Measurements from ENCODE around the gene BACE1. TPM values are rescaled to one million over a fixed set of nuclear protein-coding genes. Genes with fewer than 3 reads are reported as not detected.

The BACE1 gene
- total and polyA plus RNA-seq, 2 experiments from 2014 or later: 2.4 to 7.2 TPM

DNA sequence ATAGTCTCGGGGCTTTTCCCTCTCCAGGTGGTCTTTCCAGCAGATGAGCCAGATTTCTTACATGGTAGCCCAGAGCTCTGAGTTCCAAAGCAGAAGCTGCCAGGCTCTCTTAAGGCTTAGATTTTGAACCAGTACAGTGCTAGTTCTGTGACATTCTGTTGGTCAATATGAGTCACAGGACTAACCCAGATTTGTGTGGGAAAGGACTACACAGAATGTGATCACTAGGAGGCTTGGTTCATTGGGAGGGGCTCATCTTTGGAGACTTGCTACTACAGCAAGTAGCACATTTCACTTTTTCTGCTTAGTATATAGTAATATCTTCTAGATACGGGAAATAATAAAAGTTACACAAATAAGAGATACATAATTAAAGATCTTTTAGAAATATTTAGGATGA lies 59.5 kb downstream of the BACE1 start:
- no peak for TF ChIP-seq JUNB (IDR thresholded peaks at IDR 0.05; ENCODE audit: unreplicated experiment)
- TF ChIP-seq, protein P1, sequence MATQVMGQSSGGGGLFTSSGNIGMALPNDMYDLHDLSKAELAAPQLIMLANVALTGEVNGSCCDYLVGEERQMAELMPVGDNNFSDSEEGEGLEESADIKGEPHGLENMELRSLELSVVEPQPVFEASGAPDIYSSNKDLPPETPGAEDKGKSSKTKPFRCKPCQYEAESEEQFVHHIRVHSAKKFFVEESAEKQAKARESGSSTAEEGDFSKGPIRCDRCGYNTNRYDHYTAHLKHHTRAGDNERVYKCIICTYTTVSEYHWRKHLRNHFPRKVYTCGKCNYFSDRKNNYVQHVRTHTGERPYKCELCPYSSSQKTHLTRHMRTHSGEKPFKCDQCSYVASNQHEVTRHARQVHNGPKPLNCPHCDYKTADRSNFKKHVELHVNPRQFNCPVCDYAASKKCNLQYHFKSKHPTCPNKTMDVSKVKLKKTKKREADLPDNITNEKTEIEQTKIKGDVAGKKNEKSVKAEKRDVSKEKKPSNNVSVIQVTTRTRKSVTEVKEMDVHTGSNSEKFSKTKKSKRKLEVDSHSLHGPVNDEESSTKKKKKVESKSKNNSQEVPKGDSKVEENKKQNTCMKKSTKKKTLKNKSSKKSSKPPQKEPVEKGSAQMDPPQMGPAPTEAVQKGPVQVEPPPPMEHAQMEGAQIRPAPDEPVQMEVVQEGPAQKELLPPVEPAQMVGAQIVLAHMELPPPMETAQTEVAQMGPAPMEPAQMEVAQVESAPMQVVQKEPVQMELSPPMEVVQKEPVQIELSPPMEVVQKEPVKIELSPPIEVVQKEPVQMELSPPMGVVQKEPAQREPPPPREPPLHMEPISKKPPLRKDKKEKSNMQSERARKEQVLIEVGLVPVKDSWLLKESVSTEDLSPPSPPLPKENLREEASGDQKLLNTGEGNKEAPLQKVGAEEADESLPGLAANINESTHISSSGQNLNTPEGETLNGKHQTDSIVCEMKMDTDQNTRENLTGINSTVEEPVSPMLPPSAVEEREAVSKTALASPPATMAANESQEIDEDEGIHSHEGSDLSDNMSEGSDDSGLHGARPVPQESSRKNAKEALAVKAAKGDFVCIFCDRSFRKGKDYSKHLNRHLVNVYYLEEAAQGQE (IDR thresholded peaks at IDR 0.05; ENCODE audit: unreplicated experiment): no peak
- TF ChIP-seq NANOG (IDR thresholded peaks at IDR 0.05; ENCODE audit: borderline replicate concordance): no peak
- no peak for TF ChIP-seq ZNF331 (CRISPR knock-in tag; IDR thresholded peaks at IDR 0.05; ENCODE audit: low read depth)
- no peak for TF ChIP-seq CREB1 (CRISPR knock-in tag; IDR thresholded peaks at IDR 0.05; ENCODE audit: low read depth)
- no peak for ATAC-seq
- Mint-ChIP-seq H3K4me3 (no peak overlapping the region), H3K27me3 (ENCODE audit: insufficient read depth, low read depth, poor library complexity) (no peaks in the 10 kb centered on the region), H3K9me3 (no peaks in the 10 kb centered on the region; the same call in 2 of the 3 replicates), H3K36me3 (ENCODE audit: low read depth) (peaks cover 8% of the 10 kb centered on the region; the same call in 2 of the 3 replicates), H3K27ac (no peak overlapping the region), H3K4me1 (no peaks in the 10 kb centered on the region)
- Histone ChIP-seq H4K20me1 (replicated peaks; ENCODE audit: insufficient read depth) (0 out of 2 replicates have a peak, but pooled peaks cover 5% of the 10 kb centered on the region), H3F3A (replicated peaks; ENCODE audit: low read depth) (no peaks in the 10 kb centered on the region), H3K27me3 (ENCODE audit: insufficient read depth) (no peaks in the 10 kb centered on the region), H3K9me2 (ENCODE audit: insufficient read depth) (no peaks in the 10 kb centered on the region), H3K4me1 (ENCODE audit: insufficient read depth) (no peaks in the 10 kb centered on the region), H2AFZ (no peak overlapping the region), H3K79me2 (replicated peaks; ENCODE audit: insufficient read depth) (no peaks in the 10 kb centered on the region), H3K4me3 (no peak overlapping the region), H3K4me2 (no peak overlapping the region), H3K27ac (ENCODE audit: low read depth) (no peak overlapping the region), H3K36me3 (ENCODE audit: insufficient read depth) (peaks cover 8% of the 10 kb centered on the region; the same call in 1 of the 2 replicates)
- no peak for DNase-seq (ENCODE audit: low spot score)

DNA sequence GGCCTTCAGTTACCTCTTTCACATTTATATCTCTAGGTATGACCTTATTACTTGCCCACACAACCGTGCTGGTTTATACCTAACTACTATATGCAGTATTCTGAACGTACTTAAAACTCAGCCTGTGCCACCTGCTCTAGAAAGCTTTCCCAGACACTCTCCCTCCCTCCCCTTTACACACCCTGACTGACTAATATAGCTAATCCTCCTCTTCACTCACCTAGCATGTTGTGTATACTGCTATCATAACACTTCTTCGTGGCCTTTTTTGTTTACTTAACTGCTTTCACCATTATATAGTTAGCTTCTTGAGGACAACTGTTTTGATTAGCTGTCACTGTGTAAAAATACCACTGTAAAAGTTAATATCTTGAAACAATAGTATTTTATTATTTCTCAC lies 60.1 kb downstream of the BACE1 start:
- H3K9me2 ChIP-seq (ENCODE audit: insufficient read depth): no peaks in the 10 kb centered on the region
- H3K27me3 ChIP-seq (ENCODE audit: insufficient read depth): no peaks in the 10 kb centered on the region
- H3K27ac Mint-ChIP-seq: no peak overlapping the region
- peaks cover 10% of the 10 kb centered on the region; the same call in 2 of the 3 replicates for H3K36me3 Mint-ChIP-seq (ENCODE audit: low read depth)
- H4K20me1 ChIP-seq (replicated peaks; ENCODE audit: insufficient read depth): 0 out of 2 replicates have a peak, but pooled peaks cover 2% of the 10 kb centered on the region
- H3K4me3 Mint-ChIP-seq: no peak overlapping the region
- no peaks in the 10 kb centered on the region for H3K4me1 Mint-ChIP-seq
- no peaks in the 10 kb centered on the region for H3K79me2 ChIP-seq (replicated peaks; ENCODE audit: insufficient read depth)
- no peak overlapping the region for H3K4me3 ChIP-seq
- H3K4me2 ChIP-seq: no peak overlapping the region
- no peaks in the 10 kb centered on the region for H3K4me1 ChIP-seq (ENCODE audit: insufficient read depth)
- DNase-seq (ENCODE audit: low spot score) (no peak), ATAC-seq (no peak)
- H2AFZ ChIP-seq: no peak overlapping the region
- H3K27me3 Mint-ChIP-seq (ENCODE audit: insufficient read depth, low read depth, poor library complexity): no peaks in the 10 kb centered on the region
- no peaks in the 10 kb centered on the region for H3F3A ChIP-seq (replicated peaks; ENCODE audit: low read depth)
- H3K36me3 ChIP-seq (ENCODE audit: insufficient read depth): peaks cover 8% of the 10 kb centered on the region; the same call in 1 of the 2 replicates
- H3K27ac ChIP-seq (ENCODE audit: low read depth): no peak overlapping the region
- no peaks in the 10 kb centered on the region; the same call in 2 of the 3 replicates for H3K9me3 Mint-ChIP-seq
- TF ChIP-seq POLR2AphosphoS5 (IDR thresholded peaks at IDR 0.05; ENCODE audit: low read depth): no peak
- TF ChIP-seq EZH2phosphoT487 (IDR thresholded peaks at IDR 0.05; ENCODE audit: unreplicated experiment): no peak
- TF ChIP-seq, protein P1 (IDR thresholded peaks at IDR 0.05; ENCODE audit: unreplicated experiment): no peak
- TF ChIP-seq, protein P2, sequence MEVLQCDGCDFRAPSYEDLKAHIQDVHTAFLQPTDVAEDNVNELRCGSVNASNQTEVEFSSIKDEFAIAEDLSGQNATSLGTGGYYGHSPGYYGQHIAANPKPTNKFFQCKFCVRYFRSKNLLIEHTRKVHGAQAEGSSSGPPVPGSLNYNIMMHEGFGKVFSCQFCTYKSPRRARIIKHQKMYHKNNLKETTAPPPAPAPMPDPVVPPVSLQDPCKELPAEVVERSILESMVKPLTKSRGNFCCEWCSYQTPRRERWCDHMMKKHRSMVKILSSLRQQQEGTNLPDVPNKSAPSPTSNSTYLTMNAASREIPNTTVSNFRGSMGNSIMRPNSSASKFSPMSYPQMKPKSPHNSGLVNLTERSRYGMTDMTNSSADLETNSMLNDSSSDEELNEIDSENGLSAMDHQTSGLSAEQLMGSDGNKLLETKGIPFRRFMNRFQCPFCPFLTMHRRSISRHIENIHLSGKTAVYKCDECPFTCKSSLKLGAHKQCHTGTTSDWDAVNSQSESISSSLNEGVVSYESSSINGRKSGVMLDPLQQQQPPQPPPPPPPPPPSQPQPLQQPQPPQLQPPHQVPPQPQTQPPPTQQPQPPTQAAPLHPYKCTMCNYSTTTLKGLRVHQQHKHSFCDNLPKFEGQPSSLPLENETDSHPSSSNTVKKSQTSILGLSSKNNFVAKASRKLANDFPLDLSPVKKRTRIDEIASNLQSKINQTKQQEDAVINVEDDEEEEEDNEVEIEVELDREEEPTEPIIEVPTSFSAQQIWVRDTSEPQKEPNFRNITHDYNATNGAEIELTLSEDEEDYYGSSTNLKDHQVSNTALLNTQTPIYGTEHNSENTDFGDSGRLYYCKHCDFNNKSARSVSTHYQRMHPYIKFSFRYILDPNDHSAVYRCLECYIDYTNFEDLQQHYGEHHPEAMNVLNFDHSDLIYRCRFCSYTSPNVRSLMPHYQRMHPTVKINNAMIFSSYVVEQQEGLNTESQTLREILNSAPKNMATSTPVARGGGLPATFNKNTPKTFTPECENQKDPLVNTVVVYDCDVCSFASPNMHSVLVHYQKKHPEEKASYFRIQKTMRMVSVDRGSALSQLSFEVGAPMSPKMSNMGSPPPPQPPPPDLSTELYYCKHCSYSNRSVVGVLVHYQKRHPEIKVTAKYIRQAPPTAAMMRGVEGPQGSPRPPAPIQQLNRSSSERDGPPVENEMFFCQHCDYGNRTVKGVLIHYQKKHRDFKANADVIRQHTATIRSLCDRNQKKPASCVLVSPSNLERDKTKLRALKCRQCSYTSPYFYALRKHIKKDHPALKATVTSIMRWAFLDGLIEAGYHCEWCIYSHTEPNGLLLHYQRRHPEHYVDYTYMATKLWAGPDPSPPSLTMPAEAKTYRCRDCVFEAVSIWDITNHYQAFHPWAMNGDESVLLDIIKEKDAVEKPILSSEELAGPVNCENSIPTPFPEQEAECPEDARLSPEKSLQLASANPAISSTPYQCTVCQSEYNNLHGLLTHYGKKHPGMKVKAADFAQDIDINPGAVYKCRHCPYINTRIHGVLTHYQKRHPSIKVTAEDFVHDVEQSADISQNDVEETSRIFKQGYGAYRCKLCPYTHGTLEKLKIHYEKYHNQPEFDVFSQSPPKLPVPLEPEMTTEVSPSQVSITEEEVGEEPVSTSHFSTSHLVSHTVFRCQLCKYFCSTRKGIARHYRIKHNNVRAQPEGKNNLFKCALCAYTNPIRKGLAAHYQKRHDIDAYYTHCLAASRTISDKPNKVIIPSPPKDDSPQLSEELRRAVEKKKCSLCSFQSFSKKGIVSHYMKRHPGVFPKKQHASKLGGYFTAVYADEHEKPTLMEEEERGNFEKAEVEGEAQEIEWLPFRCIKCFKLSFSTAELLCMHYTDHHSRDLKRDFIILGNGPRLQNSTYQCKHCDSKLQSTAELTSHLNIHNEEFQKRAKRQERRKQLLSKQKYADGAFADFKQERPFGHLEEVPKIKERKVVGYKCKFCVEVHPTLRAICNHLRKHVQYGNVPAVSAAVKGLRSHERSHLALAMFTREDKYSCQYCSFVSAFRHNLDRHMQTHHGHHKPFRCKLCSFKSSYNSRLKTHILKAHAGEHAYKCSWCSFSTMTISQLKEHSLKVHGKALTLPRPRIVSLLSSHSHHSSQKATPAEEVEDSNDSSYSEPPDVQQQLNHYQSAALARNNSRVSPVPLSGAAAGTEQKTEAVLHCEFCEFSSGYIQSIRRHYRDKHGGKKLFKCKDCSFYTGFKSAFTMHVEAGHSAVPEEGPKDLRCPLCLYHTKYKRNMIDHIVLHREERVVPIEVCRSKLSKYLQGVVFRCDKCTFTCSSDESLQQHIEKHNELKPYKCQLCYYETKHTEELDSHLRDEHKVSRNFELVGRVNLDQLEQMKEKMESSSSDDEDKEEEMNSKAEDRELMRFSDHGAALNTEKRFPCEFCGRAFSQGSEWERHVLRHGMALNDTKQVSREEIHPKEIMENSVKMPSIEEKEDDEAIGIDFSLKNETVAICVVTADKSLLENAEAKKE (CRISPR knock-in tag; IDR thresholded peaks at IDR 0.05): no peak
- TF ChIP-seq EZH2 (IDR thresholded peaks at IDR 0.05; ENCODE audit: low read depth, unreplicated experiment): no peak

All from GM23338 (cell line).